Spleen (tissue), 7 donors: ENCODE measurements around the gene MOGAT2.

Experiments
- POLR2AphosphoS5 ChIP-seq, 3 donors: sonication (generic); formaldehyde crosslinking; IDR thresholded peaks; one replicate each; pipeline ENCODE4 v1.5.1; 2017; ENCODE audit warnings: antibody characterized with exemption in 3 of 3
- TF ChIP-seq, protein P1 (sequence below), 11 experiments: fragments of 200-600 bp in 7 of 11; fragments of 450-650 bp in 4 of 11; sonication (generic) in 4 of 11; IDR thresholded peaks in 8 of 11; conservative IDR thresholded peaks in 3 of 11; 1 replicate in 7 of 11; 2 replicates in 4 of 11; pipeline versions ENCODE4 v1.4.0 to v1.8.0; 2016 to 2021; ENCODE audit warnings: antibody characterized with exemption in 11 of 11, inconsistent platforms in 4 of 11, mild to moderate bottlenecking in 1 of 11
- donor health status: DM: no; HTN: no; CAD: no; lungs with moderate emphysema.
- donor health status: DM: no; HTN: no; CAD: no.
- donor health status: DM: no; HTN: no; CAD: no.

DNA sequence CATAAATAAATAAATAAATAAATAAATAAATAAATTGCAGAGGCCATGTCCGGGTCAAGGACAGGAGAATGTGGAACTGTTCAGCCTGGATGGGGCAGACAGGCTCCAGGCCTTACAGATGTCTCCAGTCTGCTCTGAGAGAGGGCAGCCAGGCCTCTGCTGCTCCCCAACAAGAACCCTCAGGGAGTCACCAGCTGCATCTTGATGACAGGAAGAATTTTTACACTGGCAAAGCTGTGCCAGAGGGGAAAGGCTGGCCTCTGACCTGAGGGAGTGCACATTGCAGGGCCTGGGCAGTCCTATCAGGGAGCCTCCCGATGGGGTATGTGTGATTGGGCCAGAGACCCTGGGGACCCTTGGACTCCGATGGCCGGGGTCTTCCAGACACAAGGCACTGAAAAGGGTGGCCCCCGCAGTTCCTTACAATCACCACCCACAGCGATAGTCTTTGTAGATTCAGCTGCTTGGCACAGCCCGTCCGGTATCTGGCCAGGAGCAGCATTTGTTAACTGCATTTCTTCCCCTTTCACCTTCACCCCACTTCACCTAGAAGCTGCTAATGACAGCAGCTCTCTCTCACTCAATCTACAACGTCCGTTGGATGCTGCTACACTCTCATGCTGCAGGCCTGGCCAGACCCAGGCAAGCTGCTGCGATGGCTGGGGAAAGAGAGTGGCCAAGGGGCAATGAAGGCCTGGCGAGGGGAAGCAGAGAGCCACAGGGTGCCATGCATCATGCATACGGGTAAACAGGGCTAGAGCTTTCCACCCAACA lies 8.1 kb downstream of the MOGAT2 start:
- TF ChIP-seq, protein P1, sequence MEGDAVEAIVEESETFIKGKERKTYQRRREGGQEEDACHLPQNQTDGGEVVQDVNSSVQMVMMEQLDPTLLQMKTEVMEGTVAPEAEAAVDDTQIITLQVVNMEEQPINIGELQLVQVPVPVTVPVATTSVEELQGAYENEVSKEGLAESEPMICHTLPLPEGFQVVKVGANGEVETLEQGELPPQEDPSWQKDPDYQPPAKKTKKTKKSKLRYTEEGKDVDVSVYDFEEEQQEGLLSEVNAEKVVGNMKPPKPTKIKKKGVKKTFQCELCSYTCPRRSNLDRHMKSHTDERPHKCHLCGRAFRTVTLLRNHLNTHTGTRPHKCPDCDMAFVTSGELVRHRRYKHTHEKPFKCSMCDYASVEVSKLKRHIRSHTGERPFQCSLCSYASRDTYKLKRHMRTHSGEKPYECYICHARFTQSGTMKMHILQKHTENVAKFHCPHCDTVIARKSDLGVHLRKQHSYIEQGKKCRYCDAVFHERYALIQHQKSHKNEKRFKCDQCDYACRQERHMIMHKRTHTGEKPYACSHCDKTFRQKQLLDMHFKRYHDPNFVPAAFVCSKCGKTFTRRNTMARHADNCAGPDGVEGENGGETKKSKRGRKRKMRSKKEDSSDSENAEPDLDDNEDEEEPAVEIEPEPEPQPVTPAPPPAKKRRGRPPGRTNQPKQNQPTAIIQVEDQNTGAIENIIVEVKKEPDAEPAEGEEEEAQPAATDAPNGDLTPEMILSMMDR (IDR thresholded peaks at IDR 0.05 in 8 of 11, conservative IDR thresholded peaks at IDR 0.05 in 3 of 11): no peak
- no peak for TF ChIP-seq POLR2AphosphoS5 (IDR thresholded peaks at IDR 0.05)
